Upper lobe of left lung (tissue), 6 donors: ENCODE data around the gene GPER1. TPM values are rescaled to one million over a fixed set of nuclear protein-coding genes. Genes with fewer than 3 reads are reported as not detected.
A peak's percentile ranks its signal among the peaks of the same experiment; 100 is the strongest.

Source experiments
- ATAC-seq, 2 donors: fragments of 200-7000 bp; cut with Tn5 transposase; one replicate each; pipeline ENCODE4 v1.9.1; 2022; ENCODE audit warnings: mild to moderate bottlenecking in 2 of 2, moderate library complexity in 2 of 2; ENCODE audit not compliant: low FRiP score in 2 of 2
- DNase-seq, 2 donors: peaks; one replicate each; pipeline ENCODE4 v3.0.0-alpha.2; 2019 to 2020
- H3K27ac ChIP-seq, 4 donors: fragments of 200-600 bp; sonication (generic); one replicate each; pipeline ENCODE4 v1.5.1; 2016 to 2019
- H3K27me3 ChIP-seq, 4 donors: fragments of 200-600 bp; sonication (generic); one replicate each; pipeline ENCODE4 v1.5.1; 2017 to 2019
- H3K36me3 ChIP-seq, 4 donors: fragments of 200-600 bp; sonication (generic); one replicate each; pipeline ENCODE4 v1.5.1; 2016 to 2019
- H3K4me1 ChIP-seq, 4 donors: fragments of 200-600 bp; sonication (generic); one replicate each; pipeline ENCODE4 v1.5.1; 2018 to 2019
- H3K4me3 ChIP-seq, 4 donors: fragments of 200-600 bp; sonication (generic); one replicate each; pipeline ENCODE4 v1.5.1; 2017 to 2019; ENCODE audit warnings: mild to moderate bottlenecking in 2 of 4, moderate library complexity in 1 of 4
- H3K9me3 ChIP-seq, 4 donors: fragments of 200-600 bp; sonication (generic); one replicate each; pipeline ENCODE4 v1.5.1; 2018 to 2019
- EP300 ChIP-seq, 4 donors: sonication (generic); formaldehyde crosslinking; IDR thresholded peaks; one replicate each; pipeline ENCODE4 v1.5.1; 2017; ENCODE audit warnings: antibody characterized with exemption in 4 of 4, control low read depth in 2 of 4
- POLR2A ChIP-seq, 4 donors: fragments of 450-650 bp; IDR thresholded peaks; one replicate each; pipeline ENCODE4 v1.5.1; 2016 to 2017; ENCODE audit warnings: antibody characterized with exemption in 4 of 4, mild to moderate bottlenecking in 2 of 4
- POLR2AphosphoS5 ChIP-seq, 2 donors: sonication (generic); formaldehyde crosslinking; IDR thresholded peaks; one replicate each; pipeline ENCODE4 v1.5.1; 2017; ENCODE audit warnings: antibody characterized with exemption in 2 of 2
- WGBS, 2 donors: methylation state at CpG; one replicate each; pipeline ENCODE4 v1.1.5; 2017 to 2018; 5-methylcytosine and 5-hydroxymethylcytosine counted together
- total RNA-seq, 6 donors: library from RNA; depleted of rRNA in 4 of 6; stranded (reverse); fragments of >200 nt in 4 of 6; gene quantifications; one replicate each; pipeline versions ENCODE4 v1.1.0 to v1.2.1, GENCODE V29; 2016 to 2021
- TF ChIP-seq, protein P1 (sequence below), 6 experiments: fragments of 450-650 bp in 4 of 6; fragments of 200-600 bp in 2 of 6; sonication (generic) in 2 of 6; IDR thresholded peaks; one replicate each; pipeline ENCODE4 v1.5.1; 2016 to 2019; ENCODE audit warnings: antibody characterized with exemption in 6 of 6
- donor health status: DM: no; HTN: no; CAD: no; lungs with moderate emphysema.
- donor health status: DM: no; HTN: yes; CAD: no; lungs with severe emphysema.

GPER1 gene
- total RNA-seq, 6 donors from 2014 or later = 6.5 to 24.7 (median 8.5) TPM

DNA sequence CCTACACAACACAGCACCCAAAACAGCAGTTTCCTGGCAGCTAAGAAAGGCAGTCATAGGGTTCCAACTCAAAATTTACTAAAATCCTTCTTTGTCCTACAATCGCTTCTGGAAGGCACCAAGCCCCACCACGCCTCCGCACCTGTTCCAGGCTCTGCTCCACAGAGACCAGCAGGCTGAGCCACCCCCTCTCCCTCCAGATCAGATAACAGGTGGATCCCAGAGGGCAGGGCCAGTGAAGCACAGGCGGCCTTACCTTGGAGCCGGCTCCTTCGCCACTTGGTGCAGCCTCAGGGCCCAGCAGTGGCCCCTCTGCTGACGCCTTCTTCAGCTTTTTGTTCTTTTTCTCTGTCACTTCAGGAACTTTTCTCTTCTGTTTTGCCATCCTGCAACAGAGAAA lies 39.1 kb downstream of the GPER1 start:
- peaks cover 3 to 20% (median 5%) of the 10 kb centered on the region in 4 donors for H3K4me1 ChIP-seq
- no peak overlapping the region for H3K27ac ChIP-seq
- TF ChIP-seq POLR2A (IDR thresholded peaks at IDR 0.05) = no peak
- no peaks in the 10 kb centered on the region for H3K27me3 ChIP-seq
- no peak for DNase-seq
- 98 to 99% methylated on average over 7 of the region's 7 CpGs for WGBS, 2 donors
- no peak overlapping the region for H3K4me3 ChIP-seq
- peaks cover 0 to 4% (median 2%) of the 10 kb centered on the region in 4 donors for H3K36me3 ChIP-seq
- H3K9me3 ChIP-seq = no peaks in the 10 kb centered on the region
- ATAC-seq = no peak

DNA sequence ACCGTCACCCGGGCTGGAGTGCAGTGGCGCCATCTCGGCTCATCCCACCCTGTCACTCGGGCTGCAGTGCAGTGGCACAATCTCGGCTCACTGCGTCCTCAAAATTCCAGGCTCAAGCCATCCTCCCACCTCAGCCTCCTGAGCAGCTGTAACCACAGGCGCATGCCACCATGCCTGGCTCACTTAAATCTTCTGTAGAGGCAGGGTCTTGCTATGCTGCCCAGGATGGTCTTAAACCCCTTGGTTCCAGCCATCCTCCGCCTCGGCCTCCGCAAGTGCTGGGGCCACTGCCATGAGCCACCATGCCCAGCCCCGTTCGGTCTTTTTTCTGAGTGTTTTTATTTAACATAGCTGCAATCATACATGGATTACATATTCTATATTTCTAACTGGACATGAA lies 41.5 kb downstream of the GPER1 start:
- ATAC-seq (no peak), DNase-seq (no peak)
- 91 to 95% methylated on average over 10 to 12 of the region's 13 CpGs for WGBS, 2 donors
- TF ChIP-seq POLR2A (IDR thresholded peaks at IDR 0.05) = no peak
- TF ChIP-seq, protein P1, sequence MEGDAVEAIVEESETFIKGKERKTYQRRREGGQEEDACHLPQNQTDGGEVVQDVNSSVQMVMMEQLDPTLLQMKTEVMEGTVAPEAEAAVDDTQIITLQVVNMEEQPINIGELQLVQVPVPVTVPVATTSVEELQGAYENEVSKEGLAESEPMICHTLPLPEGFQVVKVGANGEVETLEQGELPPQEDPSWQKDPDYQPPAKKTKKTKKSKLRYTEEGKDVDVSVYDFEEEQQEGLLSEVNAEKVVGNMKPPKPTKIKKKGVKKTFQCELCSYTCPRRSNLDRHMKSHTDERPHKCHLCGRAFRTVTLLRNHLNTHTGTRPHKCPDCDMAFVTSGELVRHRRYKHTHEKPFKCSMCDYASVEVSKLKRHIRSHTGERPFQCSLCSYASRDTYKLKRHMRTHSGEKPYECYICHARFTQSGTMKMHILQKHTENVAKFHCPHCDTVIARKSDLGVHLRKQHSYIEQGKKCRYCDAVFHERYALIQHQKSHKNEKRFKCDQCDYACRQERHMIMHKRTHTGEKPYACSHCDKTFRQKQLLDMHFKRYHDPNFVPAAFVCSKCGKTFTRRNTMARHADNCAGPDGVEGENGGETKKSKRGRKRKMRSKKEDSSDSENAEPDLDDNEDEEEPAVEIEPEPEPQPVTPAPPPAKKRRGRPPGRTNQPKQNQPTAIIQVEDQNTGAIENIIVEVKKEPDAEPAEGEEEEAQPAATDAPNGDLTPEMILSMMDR (IDR thresholded peaks at IDR 0.05) = no peak
- no peak for TF ChIP-seq EP300 (IDR thresholded peaks at IDR 0.05)
- TF ChIP-seq POLR2AphosphoS5 (IDR thresholded peaks at IDR 0.05) = no peak
- H3K9me3 ChIP-seq = no peaks in the 10 kb centered on the region
- H3K4me1 ChIP-seq = peaks cover 0 to 6% (median 4%) of the 10 kb centered on the region in 4 donors
- no peak overlapping the region for H3K27ac ChIP-seq
- no peak overlapping the region for H3K4me3 ChIP-seq
- no peaks in the 10 kb centered on the region for H3K27me3 ChIP-seq
- peaks cover 0 to 4% (median 2%) of the 10 kb centered on the region in 4 donors for H3K36me3 ChIP-seq

DNA sequence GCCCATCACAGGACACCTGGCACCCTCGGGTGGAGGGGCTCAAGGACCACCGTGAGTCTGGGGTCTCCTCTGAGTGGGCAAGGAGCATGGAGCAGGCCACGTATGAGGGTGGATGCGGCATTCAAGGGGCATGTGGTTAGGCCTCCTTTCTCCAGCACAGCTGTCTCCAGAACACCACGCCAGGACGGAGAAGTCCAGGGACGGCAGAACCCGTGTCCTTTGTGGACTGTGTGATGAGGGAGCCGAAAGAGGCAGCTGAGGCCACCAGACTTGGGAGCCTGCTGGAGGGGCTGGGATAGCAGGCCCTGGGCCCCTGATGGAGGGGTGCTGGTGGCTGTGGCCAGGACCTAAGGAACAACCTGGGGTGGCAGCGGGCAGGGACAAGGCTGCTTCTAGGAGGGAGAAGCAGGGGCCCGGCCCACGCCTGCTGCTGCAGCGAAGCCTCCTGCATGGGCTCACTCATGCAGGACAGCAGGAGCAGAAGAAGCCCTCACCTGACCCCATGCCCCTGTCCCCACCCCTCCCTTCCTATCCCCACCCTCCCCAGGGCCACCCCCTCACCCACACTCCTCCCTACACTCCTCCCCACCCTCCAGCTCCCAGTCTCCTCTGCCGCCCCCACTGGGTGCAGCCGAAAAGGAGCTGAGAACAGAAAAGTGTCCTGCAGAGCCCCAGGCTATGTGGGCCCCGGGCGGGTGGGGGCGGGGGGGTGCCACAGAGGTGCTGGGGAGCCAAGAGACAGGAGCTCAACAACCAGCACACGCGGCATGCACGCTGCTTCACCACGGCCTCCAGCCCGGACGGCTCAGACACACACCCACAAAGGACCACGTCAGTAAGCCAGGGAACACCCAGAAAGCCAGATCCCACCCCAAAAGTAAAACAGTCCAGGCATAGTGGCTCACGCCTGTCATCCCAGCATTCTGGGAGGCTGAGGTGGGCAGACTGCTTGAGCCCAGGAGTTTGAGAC lies 42.4 kb downstream of the GPER1 start:
- 89 to 95% methylated on average over 10 to 25 of the region's 26 CpGs for WGBS, 2 donors
- no peaks in the 10 kb centered on the region for H3K27me3 ChIP-seq
- H3K36me3 ChIP-seq = peaks cover 0 to 4% (median 2%) of the 10 kb centered on the region in 4 donors
- no peaks in the 10 kb centered on the region for H3K9me3 ChIP-seq
- DNase-seq = peak in 1 of 2 donors; percentile 71
- TF ChIP-seq, protein P1 (IDR thresholded peaks at IDR 0.05) = no peak
- TF ChIP-seq POLR2A (IDR thresholded peaks at IDR 0.05) = no peak
- TF ChIP-seq POLR2AphosphoS5 (IDR thresholded peaks at IDR 0.05) = no peak
- no peak for TF ChIP-seq EP300 (IDR thresholded peaks at IDR 0.05)
- H3K4me1 ChIP-seq = no peaks in the 10 kb centered on the region
- H3K27ac ChIP-seq = no peak overlapping the region
- H3K4me3 ChIP-seq = no peak overlapping the region
- peak in 1 of 2 donors; percentile 40 for ATAC-seq

DNA sequence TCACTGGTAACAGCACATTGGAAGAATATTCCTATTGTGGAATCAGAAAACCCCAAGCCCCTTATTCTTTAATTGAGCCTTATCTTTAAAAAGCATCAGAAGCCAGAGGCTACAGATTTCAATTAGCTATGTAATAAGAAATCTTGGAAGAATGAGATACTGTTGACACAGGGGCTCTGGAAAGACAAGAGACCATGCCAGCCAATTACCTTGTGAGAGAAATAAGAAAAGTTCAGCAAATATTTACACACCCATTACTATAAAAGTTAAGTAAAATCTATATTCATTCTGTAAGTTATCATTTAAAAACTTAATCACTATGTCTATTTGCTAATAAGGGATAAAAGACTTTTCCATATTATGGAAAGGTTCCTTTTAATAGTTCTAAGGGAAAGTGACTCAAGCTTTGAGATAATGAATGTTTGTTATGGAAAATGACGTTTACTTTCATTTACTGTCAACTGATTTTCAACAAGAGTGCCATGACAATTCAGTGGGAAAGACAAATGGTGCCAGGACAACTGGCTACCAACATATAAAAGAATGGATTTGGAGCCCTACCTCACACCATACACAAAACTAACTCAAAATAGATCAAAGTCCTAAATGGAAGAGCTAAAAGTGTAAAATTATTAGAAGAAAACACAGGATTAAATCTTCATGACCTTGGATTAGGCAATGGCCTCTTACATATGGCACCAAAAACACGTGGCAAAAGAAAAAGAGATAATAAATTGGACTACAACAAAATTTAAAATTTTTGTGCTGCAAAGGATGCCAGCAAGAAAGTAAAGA lies 43.8 kb downstream of the GPER1 start:
- WGBS, 2 donors = 66 to 72% methylated on average over 2 of the region's 2 CpGs
- no peaks in the 10 kb centered on the region for H3K9me3 ChIP-seq
- peaks cover 0 to 4% (median 0%) of the 10 kb centered on the region in 4 donors for H3K36me3 ChIP-seq
- TF ChIP-seq POLR2AphosphoS5 (IDR thresholded peaks at IDR 0.05) (no peak), EP300 (IDR thresholded peaks at IDR 0.05) (no peak), POLR2A (IDR thresholded peaks at IDR 0.05) (no peak)
- TF ChIP-seq, protein P1 (IDR thresholded peaks at IDR 0.05) = no peak
- no peak for DNase-seq
- no peak overlapping the region for H3K4me3 ChIP-seq
- H3K27me3 ChIP-seq = no peaks in the 10 kb centered on the region
- ATAC-seq = no peak
- H3K4me1 ChIP-seq = peaks cover 0 to 1% (median 1%) of the 10 kb centered on the region in 4 donors
- H3K27ac ChIP-seq = no peak overlapping the region

DNA sequence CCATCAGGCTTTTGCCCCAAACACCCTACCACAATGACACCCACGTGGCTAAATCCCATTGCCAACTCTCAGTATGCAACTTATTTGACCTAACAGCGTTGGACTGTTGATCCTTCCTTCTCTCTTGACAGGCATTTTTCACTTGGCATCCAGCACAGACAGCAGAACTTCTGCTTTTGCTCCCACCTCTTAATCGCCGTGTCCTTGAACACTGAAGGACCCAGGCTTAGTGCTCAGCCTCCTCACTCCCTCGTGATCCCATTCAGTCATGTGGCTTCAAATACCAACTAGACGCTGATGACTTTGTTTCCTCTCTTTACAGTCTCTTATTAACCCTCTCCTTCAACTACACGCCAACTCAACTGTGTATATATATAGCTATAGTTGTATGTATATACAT lies 47.0 kb downstream of the GPER1 start:
- H3K4me1 ChIP-seq = peaks cover 13 to 19% (median 15%) of the 10 kb centered on the region in 4 donors
- no peak for DNase-seq
- no peaks in the 10 kb centered on the region for H3K9me3 ChIP-seq
- H3K4me3 ChIP-seq = no peak overlapping the region
- 74 to 78% methylated on average over 7 of the region's 7 CpGs for WGBS, 2 donors
- no peak for TF ChIP-seq POLR2A (IDR thresholded peaks at IDR 0.05)
- no peaks in the 10 kb centered on the region for H3K27me3 ChIP-seq
- no peak overlapping the region for H3K27ac ChIP-seq
- H3K36me3 ChIP-seq = no peaks in the 10 kb centered on the region
- ATAC-seq = no peak
